Measurements from ENCODE around the gene RGS17.

The RGS17 gene

GRCh38 chr6:153126218-153126617, 4.9 kb downstream of the RGS17 start:
- Histone ChIP-seq H3K4ac (ENCODE audit: low read depth in 1 of 2, low read length in 2 of 2) (no peak overlapping the region), H3K27ac (ENCODE audit: low read length, poor library complexity, severe bottlenecking) (no peak overlapping the region), H3K4me1 (ENCODE audit: control insufficient read depth, insufficient read depth, low read depth, low read length) (peaks cover 3% of the 10 kb centered on the region), H3K4me2 (ENCODE audit: low read length, poor library complexity, severe bottlenecking) (no peak overlapping the region), H3K9ac (ENCODE audit: low read length) (no peak overlapping the region), H2BK12ac (ENCODE audit: low read length in 2 of 2) (no peak overlapping the region), H2AK5ac (ENCODE audit: low read length, severe bottlenecking) (no peak overlapping the region), H3K27me3 (ENCODE audit: control insufficient read depth in 1 of 2, insufficient read depth in 1 of 2, low read length in 2 of 2) (no peaks in the 10 kb centered on the region), H3K18ac (ENCODE audit: low read depth in 1 of 2, low read length in 2 of 2) (no peak overlapping the region), H2BK120ac (ENCODE audit: low read depth, low read length) (no peak overlapping the region), H2AFZ (ENCODE audit: low read depth, low read length) (no peak overlapping the region), H4K8ac (ENCODE audit: low read length) (no peak overlapping the region), H3K79me1 (replicated peaks; ENCODE audit: low read length, poor library complexity, severe bottlenecking) (peaks cover 3% of the 10 kb centered on the region), H3K36me3 (ENCODE audit: control insufficient read depth in 1 of 2, insufficient read depth in 2 of 2, low read depth in 1 of 2, low read length in 2 of 2) (peaks cover 0 to 21% of the 10 kb centered on the region in 2 experiments), H2BK15ac (ENCODE audit: low read depth, poor library complexity, severe bottlenecking) (no peak overlapping the region), H4K91ac (ENCODE audit: low read length) (no peak overlapping the region), H3K4me3 (ENCODE audit: insufficient read depth in 1 of 2, low read depth in 1 of 2, low read length in 2 of 2) (no peak overlapping the region), H3K14ac (ENCODE audit: low read length in 2 of 2) (no peak overlapping the region), H2BK5ac (ENCODE audit: low read depth, low read length, poor library complexity, severe bottlenecking) (no peak overlapping the region), H3K9me3 (ENCODE audit: control insufficient read depth, low read length) (no peaks in the 10 kb centered on the region), H3K23ac (ENCODE audit: low read length in 2 of 2) (no peak overlapping the region)
- 100% methylated on average over 3 of the region's 3 CpGs for WGBS
- DNase-seq, result no peak

DNA sequence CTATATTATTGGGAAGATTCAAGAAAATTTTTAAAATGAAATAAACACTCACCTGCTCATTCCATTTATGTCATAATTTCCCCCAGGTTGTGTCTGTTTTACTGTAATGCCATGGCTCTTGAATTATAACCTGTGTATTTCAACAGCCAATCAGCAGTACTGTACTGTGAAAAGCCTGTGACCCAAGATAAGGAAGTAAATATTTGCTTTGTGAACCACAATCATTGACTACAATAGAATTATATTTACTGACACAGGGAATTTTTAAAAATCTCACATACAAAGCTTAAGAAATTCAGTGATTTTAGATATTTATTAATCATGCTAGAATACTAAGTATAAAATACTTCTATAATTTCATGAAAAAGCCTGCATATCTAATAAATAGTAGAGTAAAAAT, 6.0 kb downstream of the RGS17 start:
- H3K14ac ChIP-seq (ENCODE audit: low read length in 2 of 2), result no peak overlapping the region
- no peak overlapping the region for H2AFZ ChIP-seq (ENCODE audit: low read depth, low read length)
- no peak overlapping the region for H3K4ac ChIP-seq (ENCODE audit: low read depth in 1 of 2, low read length in 2 of 2)
- H3K9ac ChIP-seq (ENCODE audit: low read length), result no peak overlapping the region
- no peak overlapping the region for H4K91ac ChIP-seq (ENCODE audit: low read length)
- H3K9me3 ChIP-seq (ENCODE audit: control insufficient read depth, low read length), result no peaks in the 10 kb centered on the region
- no peak overlapping the region for H2AK5ac ChIP-seq (ENCODE audit: low read length, severe bottlenecking)
- H3K4me2 ChIP-seq (ENCODE audit: low read length, poor library complexity, severe bottlenecking), result no peak overlapping the region
- peaks cover 3% of the 10 kb centered on the region for H3K79me1 ChIP-seq (replicated peaks; ENCODE audit: low read length, poor library complexity, severe bottlenecking)
- no peak overlapping the region for H3K23ac ChIP-seq (ENCODE audit: low read length in 2 of 2)
- H2BK12ac ChIP-seq (ENCODE audit: low read length in 2 of 2), result no peak overlapping the region
- H2BK120ac ChIP-seq (ENCODE audit: low read depth, low read length), result no peak overlapping the region
- no peak overlapping the region for H3K27ac ChIP-seq (ENCODE audit: low read length, poor library complexity, severe bottlenecking)
- no peak overlapping the region for H3K4me3 ChIP-seq (ENCODE audit: insufficient read depth in 1 of 2, low read depth in 1 of 2, low read length in 2 of 2)
- peaks cover 0 to 21% of the 10 kb centered on the region in 2 experiments for H3K36me3 ChIP-seq (ENCODE audit: control insufficient read depth in 1 of 2, insufficient read depth in 2 of 2, low read depth in 1 of 2, low read length in 2 of 2)
- no peak overlapping the region for H3K18ac ChIP-seq (ENCODE audit: low read depth in 1 of 2, low read length in 2 of 2)
- no peak overlapping the region for H4K8ac ChIP-seq (ENCODE audit: low read length)
- H2BK5ac ChIP-seq (ENCODE audit: low read depth, low read length, poor library complexity, severe bottlenecking), result no peak overlapping the region
- H3K4me1 ChIP-seq (ENCODE audit: control insufficient read depth, insufficient read depth, low read depth, low read length), result peaks cover 3% of the 10 kb centered on the region
- no peak for DNase-seq
- no peaks in the 10 kb centered on the region for H3K27me3 ChIP-seq (ENCODE audit: control insufficient read depth in 1 of 2, insufficient read depth in 1 of 2, low read length in 2 of 2)
- H2BK15ac ChIP-seq (ENCODE audit: low read depth, poor library complexity, severe bottlenecking), result no peak overlapping the region

DNA sequence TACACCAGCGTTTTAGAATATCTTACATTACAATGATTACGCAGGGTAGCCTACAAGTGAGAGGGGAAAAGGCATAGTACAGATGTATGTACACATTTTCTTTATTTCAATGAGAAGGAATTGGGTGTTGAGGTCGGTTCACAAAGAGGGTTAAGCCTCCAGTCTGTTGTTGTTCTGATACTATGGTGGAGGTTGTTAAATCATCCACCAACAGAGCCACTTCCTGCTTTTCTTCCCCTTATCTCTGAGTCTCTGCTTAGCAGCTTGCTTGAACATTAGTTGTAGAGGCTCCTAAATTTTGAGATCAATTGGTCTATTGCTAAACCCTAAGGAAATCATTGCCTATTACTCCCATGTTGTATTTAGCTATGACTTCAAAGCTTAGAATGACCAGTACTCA, 7.3 kb downstream of the RGS17 start:
- Histone ChIP-seq H2BK120ac (ENCODE audit: low read depth, low read length) (no peak overlapping the region), H2AFZ (ENCODE audit: low read depth, low read length) (no peak overlapping the region), H4K8ac (ENCODE audit: low read length) (no peak overlapping the region), H2BK12ac (ENCODE audit: low read length in 2 of 2) (no peak overlapping the region), H3K14ac (ENCODE audit: low read length in 2 of 2) (no peak overlapping the region), H2BK15ac (ENCODE audit: low read depth, poor library complexity, severe bottlenecking) (no peak overlapping the region), H3K4me1 (ENCODE audit: control insufficient read depth, insufficient read depth, low read depth, low read length) (peaks cover 4% of the 10 kb centered on the region), H3K9me3 (ENCODE audit: control insufficient read depth, low read length) (no peaks in the 10 kb centered on the region), H3K4ac (ENCODE audit: low read depth in 1 of 2, low read length in 2 of 2) (no peak overlapping the region), H3K27ac (ENCODE audit: low read length, poor library complexity, severe bottlenecking) (no peak overlapping the region), H3K36me3 (ENCODE audit: control insufficient read depth in 1 of 2, insufficient read depth in 2 of 2, low read depth in 1 of 2, low read length in 2 of 2) (peaks cover 0 to 23% of the 10 kb centered on the region in 2 experiments), H3K79me1 (replicated peaks; ENCODE audit: low read length, poor library complexity, severe bottlenecking) (peaks cover 3% of the 10 kb centered on the region), H2AK5ac (ENCODE audit: low read length, severe bottlenecking) (no peak overlapping the region), H3K4me3 (ENCODE audit: insufficient read depth in 1 of 2, low read depth in 1 of 2, low read length in 2 of 2) (no peak overlapping the region), H3K23ac (ENCODE audit: low read length in 2 of 2) (no peak overlapping the region), H3K9ac (ENCODE audit: low read length) (no peak overlapping the region), H3K27me3 (ENCODE audit: control insufficient read depth in 1 of 2, insufficient read depth in 1 of 2, low read length in 2 of 2) (no peaks in the 10 kb centered on the region), H3K18ac (ENCODE audit: low read depth in 1 of 2, low read length in 2 of 2) (no peak overlapping the region), H4K91ac (ENCODE audit: low read length) (no peak overlapping the region), H2BK5ac (ENCODE audit: low read depth, low read length, poor library complexity, severe bottlenecking) (no peak overlapping the region), H3K4me2 (ENCODE audit: low read length, poor library complexity, severe bottlenecking) (no peak overlapping the region)
- no peak for DNase-seq
- 60% methylated on average over 2 of the region's 3 CpGs for WGBS

GRCh38 chr6:153121311-153121710, 9.8 kb downstream of the RGS17 start:
- no peak overlapping the region for H2BK12ac ChIP-seq (ENCODE audit: low read length in 2 of 2)
- no peak for DNase-seq
- H2AFZ ChIP-seq (ENCODE audit: low read depth, low read length), result no peak overlapping the region
- H3K18ac ChIP-seq (ENCODE audit: low read depth in 1 of 2, low read length in 2 of 2), result no peak overlapping the region
- no peak overlapping the region for H4K8ac ChIP-seq (ENCODE audit: low read length)
- H4K91ac ChIP-seq (ENCODE audit: low read length), result no peak overlapping the region
- no peak overlapping the region for H2BK120ac ChIP-seq (ENCODE audit: low read depth, low read length)
- peak overlapping the region; percentile 53 for H3K9ac ChIP-seq (ENCODE audit: low read length)
- H2BK15ac ChIP-seq (ENCODE audit: low read depth, poor library complexity, severe bottlenecking), result no peak overlapping the region
- peaks cover 0 to 24% of the 10 kb centered on the region in 2 experiments for H3K36me3 ChIP-seq (ENCODE audit: control insufficient read depth in 1 of 2, insufficient read depth in 2 of 2, low read depth in 1 of 2, low read length in 2 of 2)
- peaks cover 3% of the 10 kb centered on the region for H3K4me1 ChIP-seq (ENCODE audit: control insufficient read depth, insufficient read depth, low read depth, low read length)
- H3K4me2 ChIP-seq (ENCODE audit: low read length, poor library complexity, severe bottlenecking), result no peak overlapping the region
- H3K27ac ChIP-seq (ENCODE audit: low read length, poor library complexity, severe bottlenecking), result no peak overlapping the region
- H3K4ac ChIP-seq (ENCODE audit: low read depth in 1 of 2, low read length in 2 of 2), result no peak overlapping the region
- H3K14ac ChIP-seq (ENCODE audit: low read length in 2 of 2), result no peak overlapping the region
- peaks cover 3% of the 10 kb centered on the region for H3K79me1 ChIP-seq (replicated peaks; ENCODE audit: low read length, poor library complexity, severe bottlenecking)
- no peaks in the 10 kb centered on the region for H3K27me3 ChIP-seq (ENCODE audit: control insufficient read depth in 1 of 2, insufficient read depth in 1 of 2, low read length in 2 of 2)
- H3K9me3 ChIP-seq (ENCODE audit: control insufficient read depth, low read length), result no peaks in the 10 kb centered on the region
- no peak overlapping the region for H2BK5ac ChIP-seq (ENCODE audit: low read depth, low read length, poor library complexity, severe bottlenecking)
- H3K23ac ChIP-seq (ENCODE audit: low read length in 2 of 2), result no peak overlapping the region
- H3K4me3 ChIP-seq (ENCODE audit: insufficient read depth in 1 of 2, low read depth in 1 of 2, low read length in 2 of 2), result no peak overlapping the region
- H2AK5ac ChIP-seq (ENCODE audit: low read length, severe bottlenecking), result no peak overlapping the region

Data from mesenchymal stem cell (in vitro differentiated cells and primary cell).